Caki2 (cell line): ENCODE measurements around the gene CHCHD3. TPM values are rescaled to one million over a fixed set of nuclear protein-coding genes. Genes with fewer than 3 reads are reported as not detected.
"Not testable (repeated sequence)": the region's sequence is repeated elsewhere in the genome, so short reads cannot be mapped to it uniquely, and the experiment has no call there.

Source experiments
- DNase-seq: peaks from one replicate; pipeline ENCODE4 v3.0.0-alpha.2; 2015; ENCODE audit warnings: low read depth
- in situ Hi-C: cut with HindIII; loops from 2 replicates; pipeline ENCODE4 v1.10.0; 2016; ENCODE audit warnings: low sequenced_read_pairs, low pct_unique_long_range_greater_than_20kb, mixed read lengths
- total RNA-seq: library from RNA; depleted of rRNA; stranded (reverse); fragments of >200 nt; shearing (Covaris generic); gene quantifications from 2 replicates; pipeline ENCODE4 v1.2.3, GENCODE V29; 2014; ENCODE audit warnings: low replicate concordance

CHCHD3 gene
- total RNA-seq, 1 experiment from 2014 or later = 124 TPM

GRCh38 chr7:132988117-132988516 lies 93.8 kb downstream of the CHCHD3 start:
- in situ Hi-C loops = no loop called here

GRCh38 chr7:132980402-132980801 lies 101.5 kb downstream of the CHCHD3 start:
- in situ Hi-C loops = no loop called here
- DNase-seq = no peak

More at GRCh38 chr7:132988117-132988516, 93.8 kb downstream of the CHCHD3 start:
- no peak for DNase-seq

GRCh38 chr7:132979524-132979923 lies 102.4 kb downstream of the CHCHD3 start:
- in situ Hi-C loops = no loop called here
- no peak for DNase-seq

GRCh38 chr7:132977234-132977633 lies 104.7 kb downstream of the CHCHD3 start:
- in situ Hi-C loops = no loop called here
- DNase-seq = no peak

- in situ Hi-C loops = no loop called here
- DNase-seq = no peak
Measured at GRCh38 chr7:132972745-132973144, 109.1 kb downstream of the CHCHD3 start.

- no peak for DNase-seq
- in situ Hi-C loops = no loop called here
Measured at GRCh38 chr7:132970257-132970656, 111.6 kb downstream of the CHCHD3 start.

GRCh38 chr7:132969520-132969919 lies 112.4 kb downstream of the CHCHD3 start:
- in situ Hi-C loops = no loop called here

GRCh38 chr7:132967470-132967848 lies 114.4 kb downstream of the CHCHD3 start:
- in situ Hi-C loops, DNase-seq: not testable (repeated sequence)

More at GRCh38 chr7:132969520-132969919, 112.4 kb downstream of the CHCHD3 start:
- no peak for DNase-seq

- no peak for DNase-seq
- in situ Hi-C loops = no loop called here
Measured at GRCh38 chr7:132966754-132967469, 115.0 kb downstream of the CHCHD3 start.

GRCh38 chr7:132965951-132966350 lies 115.9 kb downstream of the CHCHD3 start:
- no peak for DNase-seq

GRCh38 chr7:132964876-132965275 lies 117.0 kb downstream of the CHCHD3 start:
- DNase-seq = no peak
- in situ Hi-C loops = no loop called here

More at GRCh38 chr7:132965951-132966350, 115.9 kb downstream of the CHCHD3 start:
- in situ Hi-C loops = no loop called here

- in situ Hi-C loops = no loop called here
- no peak for DNase-seq
Measured at GRCh38 chr7:132959891-132960290, 122.0 kb downstream of the CHCHD3 start.

GRCh38 chr7:132956556-132956955 lies 125.3 kb downstream of the CHCHD3 start:
- no peak for DNase-seq
- in situ Hi-C loops = no loop called here

- DNase-seq = no peak
- in situ Hi-C loops = no loop called here
Measured at GRCh38 chr7:132953468-132953867, 128.4 kb downstream of the CHCHD3 start.

GRCh38 chr7:132950725-132951124 lies 131.2 kb downstream of the CHCHD3 start:
- DNase-seq = no peak

GRCh38 chr7:132947011-132947410 lies 134.9 kb downstream of the CHCHD3 start:
- in situ Hi-C loops = no loop called here
- no peak for DNase-seq

More at GRCh38 chr7:132950725-132951124, 131.2 kb downstream of the CHCHD3 start:
- in situ Hi-C loops = no loop called here

GRCh38 chr7:132944774-132945173 lies 137.1 kb downstream of the CHCHD3 start:
- no peak for DNase-seq
- in situ Hi-C loops = no loop called here

- in situ Hi-C loops = no loop called here
Measured at GRCh38 chr7:132943645-132944044, 138.2 kb downstream of the CHCHD3 start.

GRCh38 chr7:132942701-132943100 lies 139.2 kb downstream of the CHCHD3 start:
- in situ Hi-C loops = no loop called here
- no peak for DNase-seq

More at GRCh38 chr7:132943645-132944044, 138.2 kb downstream of the CHCHD3 start:
- DNase-seq = no peak

- no peak for DNase-seq
- in situ Hi-C loops = no loop called here
Measured at GRCh38 chr7:132941905-132942304, 140.0 kb downstream of the CHCHD3 start.
